HepG2 (cell line): ENCODE measurements around the gene ALG3. TPM values are rescaled to one million over a fixed set of nuclear protein-coding genes. Genes with fewer than 3 reads are reported as not detected.

Source experiments
- ATAD3A ChIP-seq: sonication (generic); formaldehyde crosslinking; IDR thresholded peaks from 2 replicates; pipeline ENCODE4 v1.4.0; 2020; ENCODE audit warnings: missing genetic modification reagents
- CBFB ChIP-seq: sonication (generic); formaldehyde crosslinking; IDR thresholded peaks from 2 replicates; pipeline ENCODE4 v1.4.0; 2020; ENCODE audit warnings: missing genetic modification reagents
- CENPT ChIP-seq: sonication (generic); formaldehyde crosslinking; IDR thresholded peaks from 2 replicates; pipeline ENCODE4 v1.8.0; 2022; ENCODE audit warnings: low read depth, mild to moderate bottlenecking, moderate library complexity, missing genetic modification reagents
- GLI4 ChIP-seq: sonication (generic); formaldehyde crosslinking; IDR thresholded peaks from 2 replicates; pipeline ENCODE4 v1.5.1; 2020; ENCODE audit warnings: missing genetic modification reagents, mild to moderate bottlenecking, moderate library complexity, borderline replicate concordance
- HDAC6 ChIP-seq: fragments of 200-600 bp; sonication (generic); IDR thresholded peaks from 2 replicates; pipeline ENCODE4 v1.7.0; 2017; ENCODE audit warnings: mild to moderate bottlenecking, antibody characterized with exemption, low read length, low read depth
- MTF2 ChIP-seq: sonication (generic); formaldehyde crosslinking; IDR thresholded peaks from 2 replicates; pipeline ENCODE4 v1.5.0; 2020; ENCODE audit warnings: missing genetic modification reagents, borderline replicate concordance
- PTBP1 ChIP-seq: fragments of 200-400 bp; formaldehyde crosslinking; IDR thresholded peaks from 2 replicates; pipeline ENCODE4 v1.6.1; 2018; ENCODE audit warnings: low read length, low read depth; ENCODE audit not compliant: poor library complexity, severe bottlenecking
- SNAPC2 ChIP-seq: sonication (generic); formaldehyde crosslinking; IDR thresholded peaks from 2 replicates; pipeline ENCODE4 v1.8.1; 2022; ENCODE audit warnings: mild to moderate bottlenecking, missing genetic modification reagents
- TAF15 ChIP-seq: fragments of 200-400 bp; formaldehyde crosslinking; IDR thresholded peaks from one replicate; pipeline ENCODE4 v1.6.1; 2018; ENCODE audit warnings: mild to moderate bottlenecking, low read depth, low read length; ENCODE audit not compliant: poor library complexity, severe bottlenecking
- ZBTB20 ChIP-seq: sonication (generic); formaldehyde crosslinking; IDR thresholded peaks from 2 replicates; pipeline ENCODE4 v1.8.1; 2023; ENCODE audit warnings: missing genetic modification reagents, low read depth, mild to moderate bottlenecking, borderline replicate concordance
- ZNF275 ChIP-seq: sonication (generic); formaldehyde crosslinking; IDR thresholded peaks from 2 replicates; pipeline ENCODE4 v1.8.0; 2022; ENCODE audit warnings: missing genetic modification reagents, mild to moderate bottlenecking, inconsistent platforms, borderline replicate concordance
- ZNF350 ChIP-seq: sonication (generic); formaldehyde crosslinking; IDR thresholded peaks from 2 replicates; pipeline ENCODE4 v1.4.0; 2020; ENCODE audit warnings: mild to moderate bottlenecking, low read depth, missing genetic modification reagents, borderline replicate concordance
- ZNF432 ChIP-seq: sonication (generic); formaldehyde crosslinking; IDR thresholded peaks from 2 replicates; pipeline ENCODE4 v1.5.0; 2020; ENCODE audit warnings: missing genetic modification reagents, mild to moderate bottlenecking, borderline replicate concordance
- ZNF549 ChIP-seq: sonication (generic); formaldehyde crosslinking; IDR thresholded peaks from 2 replicates; pipeline ENCODE4 v1.5.0; 2020; ENCODE audit warnings: missing genetic modification reagents
- ZNF614 ChIP-seq: IDR thresholded peaks from 2 replicates; pipeline ENCODE4 v1.6.1; 2018; ENCODE audit warnings: missing biosample characterization, missing genetic modification reagents, inconsistent platforms, borderline replicate concordance
- ZNF746 ChIP-seq: sonication (generic); formaldehyde crosslinking; IDR thresholded peaks from 2 replicates; pipeline ENCODE4 v1.8.0; 2022; ENCODE audit warnings: mild to moderate bottlenecking, missing genetic modification reagents
- ZNF891 ChIP-seq: sonication (generic); formaldehyde crosslinking; IDR thresholded peaks from 2 replicates; pipeline ENCODE4 v1.5.0; 2020; ENCODE audit warnings: mild to moderate bottlenecking, missing genetic modification reagents
- polyA plus RNA-seq, 8 experiments: library from polyadenylated mRNA; depleted of rRNA in 3 of 8; stranded (reverse) in 7 of 8; unstranded in 1 of 8; fragments of >200 nt; fragmentation: Illumina TruSeq in 4 of 8; extraction: Trizol in 4 of 8; gene quantifications; 2 replicates each; pipeline versions ENCODE4 v1.2.1 to v1.2.3, GENCODE V29; 2011 to 2016; ENCODE audit warnings: low read depth in 4 of 8, missing spikeins in 1 of 8, mixed read lengths in 1 of 8; ENCODE audit not compliant: insufficient read depth in 1 of 8
- total RNA-seq, 5 experiments: library from RNA; depleted of rRNA; stranded (reverse); fragments of >200 nt; fragmentation: Illumina TruSeq; extraction: Trizol; gene quantifications; 2 replicates each; pipeline ENCODE4 v1.2.3, GENCODE V29; 2016; ENCODE audit warnings: low read depth in 1 of 5
- TF ChIP-seq, protein P1 (sequence below): sonication (generic); formaldehyde crosslinking; IDR thresholded peaks from 2 replicates; pipeline ENCODE4 v1.4.0; 2020; ENCODE audit warnings: missing genetic modification reagents, low read depth, mild to moderate bottlenecking, borderline replicate concordance
- TF ChIP-seq, protein P2 (sequence below): sonication (generic); formaldehyde crosslinking; IDR thresholded peaks from 2 replicates; pipeline ENCODE4 v1.4.0; 2020; ENCODE audit warnings: missing genetic modification reagents, mild to moderate bottlenecking, borderline replicate concordance
- TF ChIP-seq, protein P3 (sequence below): sonication (generic); formaldehyde crosslinking; IDR thresholded peaks from 2 replicates; pipeline ENCODE4 v1.4.0; 2020; ENCODE audit warnings: missing genetic modification reagents

The ALG3 gene
- total and polyA plus RNA-seq, 2 of the 13 experiments (the other 11 are each of a cell fraction or from before 2014, with no cell fraction given) = 46.6 to 57.1 TPM

DNA sequence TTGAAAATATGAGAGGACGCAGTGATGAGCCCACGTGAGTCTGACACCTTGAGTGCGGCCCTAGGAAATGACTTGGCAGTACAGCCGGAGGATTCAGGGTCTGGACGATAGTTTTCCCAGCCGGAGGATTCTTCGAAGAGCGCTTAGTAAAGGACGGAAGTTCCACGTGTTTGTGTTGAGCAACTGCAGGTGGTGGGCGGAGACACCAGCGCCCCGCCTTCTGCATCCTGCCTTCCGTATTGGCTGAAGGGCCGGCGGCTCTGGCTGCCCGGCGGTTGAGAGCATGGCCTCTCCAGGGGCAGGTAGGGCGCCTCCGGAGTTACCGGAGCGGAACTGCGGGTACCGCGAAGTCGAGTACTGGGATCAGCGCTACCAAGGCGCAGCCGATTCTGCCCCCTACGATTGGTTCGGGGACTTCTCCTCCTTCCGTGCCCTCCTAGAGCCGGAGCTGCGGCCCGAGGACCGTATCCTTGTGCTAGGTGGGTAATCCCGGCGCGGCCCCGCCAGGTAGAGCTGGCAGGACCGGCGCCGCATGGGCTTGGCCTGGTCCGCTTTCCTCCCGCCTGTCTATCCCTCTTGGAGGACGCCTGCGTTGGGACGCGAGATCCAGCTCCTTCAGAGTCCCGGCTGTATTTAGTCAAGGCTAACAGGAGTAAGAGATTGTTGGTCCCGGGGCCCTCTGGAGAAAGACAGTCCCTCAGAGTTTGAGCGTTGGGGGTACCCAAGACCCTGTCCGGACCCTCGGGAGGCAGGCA, 827 bp upstream of the ALG3 start, which contains the start of gene EEF1AKMT4 (continued):
- no peak for TF ChIP-seq CENPT (CRISPR knock-in tag)
- no peak for TF ChIP-seq ZNF614 (CRISPR knock-in tag)
- TF ChIP-seq CBFB (CRISPR knock-in tag) = peak; percentile 60; the same call in 1 of the 2 replicates
- no peak for TF ChIP-seq HDAC6
- TF ChIP-seq ZNF275 (CRISPR knock-in tag) = no peak
- no peak for TF ChIP-seq ZNF549 (CRISPR knock-in tag)
- TF ChIP-seq ATAD3A (CRISPR knock-in tag) = no peak
- TF ChIP-seq TAF15 = no peak
- TF ChIP-seq GLI4 = peak; percentile 69; the same call in 1 of the 2 replicates
- TF ChIP-seq PTBP1 = no peak
- TF ChIP-seq, protein P1, sequence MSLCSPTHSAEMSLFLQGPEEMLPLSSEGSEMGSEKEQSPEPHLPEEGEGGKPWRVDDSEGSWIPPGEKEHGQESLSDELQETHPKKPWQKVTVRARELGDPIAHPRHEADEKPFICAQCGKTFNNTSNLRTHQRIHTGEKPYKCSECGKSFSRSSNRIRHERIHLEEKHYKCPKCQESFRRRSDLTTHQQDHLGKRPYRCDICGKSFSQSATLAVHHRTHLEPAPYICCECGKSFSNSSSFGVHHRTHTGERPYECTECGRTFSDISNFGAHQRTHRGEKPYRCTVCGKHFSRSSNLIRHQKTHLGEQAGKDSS = no peak
- 0 out of 2 replicates have a peak, but pooled peaks have one; percentile 15 for TF ChIP-seq ZNF746 (CRISPR knock-in tag)
- TF ChIP-seq ZNF432 (CRISPR knock-in tag) = no peak
- no peak for TF ChIP-seq ZNF891
- TF ChIP-seq, protein P2, sequence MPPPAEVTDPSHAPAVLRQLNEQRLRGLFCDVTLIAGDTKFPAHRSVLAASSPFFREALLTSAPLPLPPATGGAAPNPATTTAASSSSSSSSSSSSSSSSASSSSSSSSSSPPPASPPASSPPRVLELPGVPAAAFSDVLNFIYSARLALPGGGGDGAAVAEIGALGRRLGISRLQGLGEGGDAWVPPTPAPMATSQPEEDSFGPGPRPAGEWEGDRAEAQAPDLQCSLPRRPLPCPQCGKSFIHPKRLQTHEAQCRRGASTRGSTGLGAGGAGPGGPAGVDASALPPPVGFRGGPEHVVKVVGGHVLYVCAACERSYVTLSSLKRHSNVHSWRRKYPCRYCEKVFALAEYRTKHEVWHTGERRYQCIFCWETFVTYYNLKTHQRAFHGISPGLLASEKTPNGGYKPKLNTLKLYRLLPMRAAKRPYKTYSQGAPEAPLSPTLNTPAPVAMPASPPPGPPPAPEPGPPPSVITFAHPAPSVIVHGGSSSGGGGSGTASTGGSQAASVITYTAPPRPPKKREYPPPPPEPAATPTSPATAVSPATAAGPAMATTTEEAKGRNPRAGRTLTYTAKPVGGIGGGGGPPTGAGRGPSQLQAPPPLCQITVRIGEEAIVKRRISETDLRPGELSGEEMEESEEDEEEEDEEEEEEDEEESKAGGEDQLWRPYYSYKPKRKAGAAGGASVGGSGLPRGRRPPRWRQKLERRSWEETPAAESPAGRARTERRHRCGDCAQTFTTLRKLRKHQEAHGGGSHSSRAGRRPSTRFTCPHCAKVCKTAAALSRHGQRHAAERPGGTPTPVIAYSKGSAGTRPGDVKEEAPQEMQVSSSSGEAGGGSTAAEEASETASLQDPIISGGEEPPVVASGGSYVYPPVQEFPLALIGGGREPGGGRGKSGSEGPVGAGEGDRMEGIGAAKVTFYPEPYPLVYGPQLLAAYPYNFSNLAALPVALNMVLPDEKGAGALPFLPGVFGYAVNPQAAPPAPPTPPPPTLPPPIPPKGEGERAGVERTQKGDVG (CRISPR knock-in tag) = no peak
- TF ChIP-seq ZNF350 (CRISPR knock-in tag) = peak; percentile 7; the same call in 1 of the 2 replicates
- TF ChIP-seq ZBTB20 (CRISPR knock-in tag) = no peak
- no peak for TF ChIP-seq SNAPC2
- TF ChIP-seq MTF2 (CRISPR knock-in tag) = no peak
- TF ChIP-seq, protein P3, sequence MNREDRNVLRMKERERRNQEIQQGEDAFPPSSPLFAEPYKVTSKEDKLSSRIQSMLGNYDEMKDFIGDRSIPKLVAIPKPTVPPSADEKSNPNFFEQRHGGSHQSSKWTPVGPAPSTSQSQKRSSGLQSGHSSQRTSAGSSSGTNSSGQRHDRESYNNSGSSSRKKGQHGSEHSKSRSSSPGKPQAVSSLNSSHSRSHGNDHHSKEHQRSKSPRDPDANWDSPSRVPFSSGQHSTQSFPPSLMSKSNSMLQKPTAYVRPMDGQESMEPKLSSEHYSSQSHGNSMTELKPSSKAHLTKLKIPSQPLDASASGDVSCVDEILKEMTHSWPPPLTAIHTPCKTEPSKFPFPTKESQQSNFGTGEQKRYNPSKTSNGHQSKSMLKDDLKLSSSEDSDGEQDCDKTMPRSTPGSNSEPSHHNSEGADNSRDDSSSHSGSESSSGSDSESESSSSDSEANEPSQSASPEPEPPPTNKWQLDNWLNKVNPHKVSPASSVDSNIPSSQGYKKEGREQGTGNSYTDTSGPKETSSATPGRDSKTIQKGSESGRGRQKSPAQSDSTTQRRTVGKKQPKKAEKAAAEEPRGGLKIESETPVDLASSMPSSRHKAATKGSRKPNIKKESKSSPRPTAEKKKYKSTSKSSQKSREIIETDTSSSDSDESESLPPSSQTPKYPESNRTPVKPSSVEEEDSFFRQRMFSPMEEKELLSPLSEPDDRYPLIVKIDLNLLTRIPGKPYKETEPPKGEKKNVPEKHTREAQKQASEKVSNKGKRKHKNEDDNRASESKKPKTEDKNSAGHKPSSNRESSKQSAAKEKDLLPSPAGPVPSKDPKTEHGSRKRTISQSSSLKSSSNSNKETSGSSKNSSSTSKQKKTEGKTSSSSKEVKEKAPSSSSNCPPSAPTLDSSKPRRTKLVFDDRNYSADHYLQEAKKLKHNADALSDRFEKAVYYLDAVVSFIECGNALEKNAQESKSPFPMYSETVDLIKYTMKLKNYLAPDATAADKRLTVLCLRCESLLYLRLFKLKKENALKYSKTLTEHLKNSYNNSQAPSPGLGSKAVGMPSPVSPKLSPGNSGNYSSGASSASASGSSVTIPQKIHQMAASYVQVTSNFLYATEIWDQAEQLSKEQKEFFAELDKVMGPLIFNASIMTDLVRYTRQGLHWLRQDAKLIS (CRISPR knock-in tag) = no peak
